ENCODE data around the gene IQGAP2.
A peak's percentile ranks its signal among the peaks of the same experiment; 100 is the strongest.

The IQGAP2 gene

GRCh38 chr5:76716456-76717157 is 313.5 kb downstream of the IQGAP2 start:
- Histone ChIP-seq H2BK5ac (ENCODE audit: low read length) (peak overlapping the region; percentile 78), H2BK15ac (ENCODE audit: low read length) (peak overlapping the region; percentile 85), H3K27ac (replicated peaks; ENCODE audit: low read length) (no peak overlapping the region)

GRCh38 chr5:76717222-76718083 is 314.4 kb downstream of the IQGAP2 start:
- Histone ChIP-seq H3K4me1 (ENCODE audit: control insufficient read depth in 2 of 2, insufficient read depth in 1 of 2, low read depth in 1 of 2, low read length in 2 of 2) (peaks cover 8% of the 10 kb centered on the region in 2 donors), H2AK5ac (ENCODE audit: low read depth, low read length) (no peak overlapping the region), H2BK5ac (ENCODE audit: low read length) (no peak overlapping the region), H2BK15ac (ENCODE audit: low read length) (no peak overlapping the region), H3K18ac (ENCODE audit: low read length) (no peak overlapping the region), H3K36me3 (replicated peaks in 1 of 2; ENCODE audit: control insufficient read depth in 2 of 2, insufficient read depth in 2 of 2, low read length in 2 of 2) (peaks cover 3 to 35% of the 10 kb centered on the region in 2 donors), H3K9me3 (replicated peaks in 1 of 2; ENCODE audit: control insufficient read depth in 2 of 2, insufficient read depth in 1 of 2, low read depth in 1 of 2, low read length in 2 of 2) (no peaks in the 10 kb centered on the region), H3K27ac (replicated peaks; ENCODE audit: low read length) (no peak overlapping the region), H3K27me3 (ENCODE audit: control insufficient read depth in 3 of 3, insufficient read depth in 3 of 3, low read depth in 1 of 3, low read length in 3 of 3) (peaks cover 0 to 14% (median 4%) of the 10 kb centered on the region in 3 experiments), H3K4me2 (ENCODE audit: insufficient read depth, low read length, poor library complexity, severe bottlenecking) (peak overlapping the region; percentile 53), H4K91ac (ENCODE audit: low read depth, low read length, poor library complexity) (no peak overlapping the region), H3K4me3 (ENCODE audit: low read length in 2 of 2) (peak overlapping the region; percentile 15 to 90), H2AFZ (ENCODE audit: low read length) (peak overlapping the region; percentile 98), H3K9ac (ENCODE audit: low read depth, low read length, poor library complexity) (peak overlapping the region; percentile 4), H2BK12ac (ENCODE audit: low read length) (no peak overlapping the region), H4K8ac (ENCODE audit: low read depth, low read length) (no peak overlapping the region), H2BK120ac (ENCODE audit: low read depth, low read length) (no peak overlapping the region), H3K79me1 (ENCODE audit: low read depth, low read length) (peaks cover 12% of the 10 kb centered on the region), H3K14ac (ENCODE audit: low read length) (no peak overlapping the region), H3K4ac (ENCODE audit: low read length) (no peak overlapping the region), H3K23ac (ENCODE audit: low read depth, low read length, poor library complexity) (no peak overlapping the region)
- no peak for DNase-seq (ENCODE audit: low spot score)
- WGBS, 2 donors (ENCODE audit: extremely low coverage in 2 of 2, insufficient read length in 2 of 2, insufficient replicate concordance in 1 of 2): no CpG with 5 or more reads among the region's 11 CpGs

More at GRCh38 chr5:76716456-76717157, 313.5 kb downstream of the IQGAP2 start:
- Histone ChIP-seq H3K23ac (ENCODE audit: low read depth, low read length, poor library complexity) (peak overlapping the region; percentile 97), H2BK120ac (ENCODE audit: low read depth, low read length) (peak overlapping the region; percentile 96), H4K8ac (ENCODE audit: low read depth, low read length) (no peak overlapping the region), H3K36me3 (replicated peaks in 1 of 2; ENCODE audit: control insufficient read depth in 2 of 2, insufficient read depth in 2 of 2, low read length in 2 of 2) (peaks cover 0 to 28% of the 10 kb centered on the region in 2 donors), H3K14ac (ENCODE audit: low read length) (peak overlapping the region; percentile 99), H3K9me3 (replicated peaks in 1 of 2; ENCODE audit: control insufficient read depth in 2 of 2, insufficient read depth in 1 of 2, low read depth in 1 of 2, low read length in 2 of 2) (no peaks in the 10 kb centered on the region), H2BK12ac (ENCODE audit: low read length) (peak overlapping the region; percentile 41), H3K4me3 (ENCODE audit: low read length in 2 of 2) (peak overlapping the region; percentile 90 to 100), H3K27me3 (ENCODE audit: control insufficient read depth in 3 of 3, insufficient read depth in 3 of 3, low read depth in 1 of 3, low read length in 3 of 3) (peaks cover 0 to 14% (median 4%) of the 10 kb centered on the region in 3 experiments), H3K4ac (ENCODE audit: low read length) (peak overlapping the region; percentile 84), H3K9ac (ENCODE audit: low read depth, low read length, poor library complexity) (peak overlapping the region; percentile 99), H3K18ac (ENCODE audit: low read length) (peak overlapping the region; percentile 100), H2AFZ (ENCODE audit: low read length) (peak overlapping the region; percentile 98), H4K91ac (ENCODE audit: low read depth, low read length, poor library complexity) (no peak overlapping the region), H3K4me1 (ENCODE audit: control insufficient read depth in 2 of 2, insufficient read depth in 1 of 2, low read depth in 1 of 2, low read length in 2 of 2) (peaks cover 8% of the 10 kb centered on the region in 2 donors), H3K79me1 (ENCODE audit: low read depth, low read length) (peaks cover 12% of the 10 kb centered on the region), H3K4me2 (ENCODE audit: insufficient read depth, low read length, poor library complexity, severe bottlenecking) (peak overlapping the region; percentile 78), H2AK5ac (ENCODE audit: low read depth, low read length) (peak overlapping the region; percentile 92)
- peak; percentile 12 for DNase-seq (ENCODE audit: low spot score)
- no CpG with 5 or more reads among the region's 29 CpGs for WGBS, 2 donors (ENCODE audit: extremely low coverage in 2 of 2, insufficient read length in 2 of 2, insufficient replicate concordance in 1 of 2)

GRCh38 chr5:76718381-76718832 is 315.3 kb downstream of the IQGAP2 start:
- H3K4me3 ChIP-seq (ENCODE audit: low read length in 2 of 2): no peak overlapping the region

More at GRCh38 chr5:76718381-76718832, 315.3 kb downstream of the IQGAP2 start:
- peaks cover 0 to 14% (median 4%) of the 10 kb centered on the region in 3 experiments for H3K27me3 ChIP-seq (ENCODE audit: control insufficient read depth in 3 of 3, insufficient read depth in 3 of 3, low read depth in 1 of 3, low read length in 3 of 3)
- peaks cover 12% of the 10 kb centered on the region for H3K79me1 ChIP-seq (ENCODE audit: low read depth, low read length)
- H3K4me2 ChIP-seq (ENCODE audit: insufficient read depth, low read length, poor library complexity, severe bottlenecking): no peak overlapping the region
- H3K23ac ChIP-seq (ENCODE audit: low read depth, low read length, poor library complexity): no peak overlapping the region
- no peak overlapping the region for H2AK5ac ChIP-seq (ENCODE audit: low read depth, low read length)
- H3K9ac ChIP-seq (ENCODE audit: low read depth, low read length, poor library complexity): no peak overlapping the region
- no peak overlapping the region for H2BK15ac ChIP-seq (ENCODE audit: low read length)
- no peak overlapping the region for H2BK5ac ChIP-seq (ENCODE audit: low read length)
- no peak overlapping the region for H3K14ac ChIP-seq (ENCODE audit: low read length)
- H2BK120ac ChIP-seq (ENCODE audit: low read depth, low read length): no peak overlapping the region
- H3K4me1 ChIP-seq (ENCODE audit: control insufficient read depth in 2 of 2, insufficient read depth in 1 of 2, low read depth in 1 of 2, low read length in 2 of 2): peaks cover 8% of the 10 kb centered on the region in 2 donors
- peaks cover 3 to 43% of the 10 kb centered on the region in 2 donors for H3K36me3 ChIP-seq (replicated peaks in 1 of 2; ENCODE audit: control insufficient read depth in 2 of 2, insufficient read depth in 2 of 2, low read length in 2 of 2)
- no peak for DNase-seq (ENCODE audit: low spot score)
- WGBS, 2 donors (ENCODE audit: extremely low coverage in 2 of 2, insufficient read length in 2 of 2, insufficient replicate concordance in 1 of 2): no CpG with 5 or more reads among the region's 5 CpGs
- H3K18ac ChIP-seq (ENCODE audit: low read length): no peak overlapping the region
- no peak overlapping the region for H3K4ac ChIP-seq (ENCODE audit: low read length)
- H3K9me3 ChIP-seq (replicated peaks in 1 of 2; ENCODE audit: control insufficient read depth in 2 of 2, insufficient read depth in 1 of 2, low read depth in 1 of 2, low read length in 2 of 2): no peaks in the 10 kb centered on the region
- H2AFZ ChIP-seq (ENCODE audit: low read length): no peak overlapping the region
- H2BK12ac ChIP-seq (ENCODE audit: low read length): no peak overlapping the region
- no peak overlapping the region for H3K27ac ChIP-seq (replicated peaks; ENCODE audit: low read length)
- no peak overlapping the region for H4K8ac ChIP-seq (ENCODE audit: low read depth, low read length)
- no peak overlapping the region for H4K91ac ChIP-seq (ENCODE audit: low read depth, low read length, poor library complexity)

Data from neuronal stem cell (in vitro differentiated cells).